AG09309 (cell line): Measurements from ENCODE around the gene TCEAL2.
"Not testable (repeated sequence)": the region's sequence is repeated elsewhere in the genome, so short reads cannot be mapped to it uniquely, and the experiment has no call there.

Experiments used
- DNase-seq: peaks from one replicate; pipeline ENCODE4 v3.0.0-alpha.2; 2010; ENCODE audit warnings: low read depth
- H3K4me3 ChIP-seq: 2 replicates; pipeline ENCODE4 v1.5.1; 2011; ENCODE audit warnings: mild to moderate bottlenecking, low read depth, low read length, moderate library complexity; ENCODE audit not compliant: control insufficient read depth
- CTCF ChIP-seq: IDR thresholded peaks from 2 replicates; pipeline ENCODE4 v1.5.1; 2011; ENCODE audit warnings: mild to moderate bottlenecking, low read depth, low read length, inconsistent platforms; ENCODE audit not compliant: insufficient read depth, control insufficient read depth; ENCODE audit errors: missing control alignments

TCEAL2 gene

GRCh38 chrX:102125436-102125835, at the start of gene TCEAL2:
TCEAL2 (plus strand) TSS chrX:102125679; CDS start chrX:102126831, 1,152 bp downstream.
- not testable (repeated sequence) for H3K4me3 ChIP-seq, DNase-seq

- DNase-seq = no peak
- no peak for TF ChIP-seq CTCF
- no peak overlapping the region for H3K4me3 ChIP-seq
Measured at GRCh38 chrX:102077426-102077825, 48.1 kb upstream of the TCEAL2 start.

GRCh38 chrX:102085706-102086105, 39.8 kb upstream of the TCEAL2 start:
- no peak overlapping the region for H3K4me3 ChIP-seq
- DNase-seq = no peak
- no peak for TF ChIP-seq CTCF

GRCh38 chrX:102113367-102113766, 12.1 kb upstream of the TCEAL2 start:
- no peak for DNase-seq
- TF ChIP-seq CTCF = no peak
- H3K4me3 ChIP-seq = no peak overlapping the region

GRCh38 chrX:102115748-102116147, 9.7 kb upstream of the TCEAL2 start:
- H3K4me3 ChIP-seq = no peak overlapping the region
- TF ChIP-seq CTCF = no peak
- no peak for DNase-seq

GRCh38 chrX:102125014-102125413, 465 bp upstream of the TCEAL2 start:
- H3K4me3 ChIP-seq, DNase-seq: not testable (repeated sequence)

GRCh38 chrX:102126080-102126818, 770 bp downstream of the TCEAL2 start:
- H3K4me3 ChIP-seq, DNase-seq: not testable (repeated sequence)

GRCh38 chrX:102126863-102127262, 1.4 kb downstream of the TCEAL2 start:
- TF ChIP-seq CTCF = no peak
- no peak overlapping the region for H3K4me3 ChIP-seq
- DNase-seq = no peak
